Measurements from ENCODE around the gene SH3BGRL2. TPM values are rescaled to one million over a fixed set of nuclear protein-coding genes. Genes with fewer than 3 reads are reported as not detected.

Gene SH3BGRL2
- total and polyA plus RNA-seq, 2 of the 4 experiments (the other 2 are of a cell fraction) = 2.4 to 5.6 TPM

DNA sequence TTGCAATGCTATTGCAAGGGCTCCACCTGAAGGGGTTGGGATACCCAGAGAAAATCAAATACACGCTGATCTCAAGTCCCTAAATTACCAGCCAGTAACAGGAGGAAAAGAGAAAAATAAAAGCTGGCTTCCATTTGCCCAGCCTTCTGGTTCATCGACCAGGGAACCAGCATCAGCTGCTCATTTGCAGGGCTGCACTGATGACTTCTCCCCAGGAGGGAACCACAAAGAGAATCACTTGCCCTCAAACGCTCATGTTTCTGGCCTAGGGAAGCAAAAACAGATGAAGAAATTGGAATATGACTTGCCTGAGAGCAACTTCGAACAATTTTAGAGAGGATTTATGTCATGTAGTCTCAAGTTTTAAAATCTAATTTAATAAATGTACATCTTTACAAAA lies 119.7 kb downstream of the SH3BGRL2 start:
- no peaks in the 10 kb centered on the region for H3K4me1 ChIP-seq (ENCODE audit: control insufficient read depth, insufficient read depth, low read length)
- no CpG with 5 or more reads among the region's 4 CpGs for WGBS, 2 experiments (ENCODE audit: extremely low coverage in 2 of 2, insufficient read length in 1 of 2)
- no peak overlapping the region for H2BK120ac ChIP-seq (ENCODE audit: low read depth, low read length)
- H2AK9ac ChIP-seq (replicated peaks; ENCODE audit: low read depth, low read length, poor library complexity) = no peak overlapping the region
- CTCF ChIA-PET = interaction anchor here (0.8 kb wide), 1 partner anchor 181 kb away, joined by 3 read pairs; no protein-coding TSS in a partner anchor
- H3K36me3 ChIP-seq (ENCODE audit: control insufficient read depth, insufficient read depth, low read length) = no peaks in the 10 kb centered on the region
- H2BK20ac ChIP-seq (ENCODE audit: low read depth, low read length) = no peak overlapping the region
- no peak overlapping the region for H3K4me2 ChIP-seq (ENCODE audit: low read depth, low read length)
- POLR2A ChIA-PET (ENCODE audit: unreplicated experiment) = no interaction called here
- no peak overlapping the region for H3K23ac ChIP-seq (ENCODE audit: low read depth, low read length)
- no peak overlapping the region for H4K8ac ChIP-seq (ENCODE audit: low read depth in 2 of 2, low read length in 2 of 2)
- no peak overlapping the region for H4K5ac ChIP-seq (ENCODE audit: low read depth, low read length)
- no peak overlapping the region for H4K91ac ChIP-seq (ENCODE audit: insufficient read depth, low read depth, low read length)
- no TSS peak for BruUV-seq (replicated peaks)
- no peak overlapping the region for H2BK5ac ChIP-seq (ENCODE audit: low read depth, low read length, poor library complexity, severe bottlenecking)
- H4K20me1 ChIP-seq (ENCODE audit: insufficient read depth, low read length) = no peaks in the 10 kb centered on the region
- ATAC-seq (ENCODE audit: low read depth) (no peak), DNase-seq (no peak)
- no peak overlapping the region for H2AK5ac ChIP-seq (ENCODE audit: low read depth, low read length)
- no peak overlapping the region for H3K4ac ChIP-seq (ENCODE audit: low read depth, low read length)
- H3K9me1 ChIP-seq (ENCODE audit: insufficient read depth, low read length) = no peaks in the 10 kb centered on the region
- intact Hi-C loops (cut with micrococcal nuclease) (no loop called here), in situ Hi-C loops (cut with MboI; ENCODE audit: low sequenced_read_pairs) (no loop called here), dilution Hi-C loops (cut with HindIII; ENCODE audit: low sequenced_read_pairs, unreplicated experiment) (no loop called here)
- no peaks in the 10 kb centered on the region for H3K9me3 ChIP-seq (ENCODE audit: control insufficient read depth, insufficient read depth, low read length)
- no peaks in the 10 kb centered on the region for H3K79me1 ChIP-seq (ENCODE audit: low read depth in 1 of 2, low read length in 2 of 2)
- no peak overlapping the region for H3K56ac ChIP-seq (ENCODE audit: extremely low read depth, insufficient read depth, low read length)
- H3K27ac ChIP-seq (ENCODE audit: insufficient read depth, low read length) = no peak overlapping the region
- H2AFZ ChIP-seq (replicated peaks; ENCODE audit: low read length, poor library complexity) = no peak overlapping the region
- H3K14ac ChIP-seq (replicated peaks; ENCODE audit: low read depth, low read length) = no peak overlapping the region
- H3K4me3 ChIP-seq (ENCODE audit: insufficient read depth, low read depth, low read length) = no peak overlapping the region
- H2BK15ac ChIP-seq (ENCODE audit: low read depth, low read length) = no peak overlapping the region
- no peak overlapping the region for H3K18ac ChIP-seq (ENCODE audit: low read depth, low read length)
- TF ChIP-seq NFE2L2 (IDR thresholded peaks at IDR 0.05; ENCODE audit: low read depth, low read length) (no peak), USF2 (IDR thresholded peaks at IDR 0.05; ENCODE audit: low read depth, low read length) (no peak), POLR2A (IDR thresholded peaks at IDR 0.05; ENCODE audit: low read depth, low read length) (no peak)
- no peaks in the 10 kb centered on the region for H3K27me3 ChIP-seq (ENCODE audit: control insufficient read depth, insufficient read depth, low read length)
- H3K9ac ChIP-seq (ENCODE audit: low read depth, low read length) = no peak overlapping the region

Other genes starting within 250 kb of the SH3BGRL2 start
- 2.0 and 3.3 TPM in 2 replicates for gene LCA5, start 93.9 kb upstream of the SH3BGRL2 start, total RNA-seq (2012; rRNA removed)
- 0.87 and 1.2 TPM in 2 replicates for gene LCA5, start 93.9 kb upstream of the SH3BGRL2 start, polyA plus RNA-seq (2012; rRNA removed)

Data from IMR-90 (cell line).